Stimulated activated CD4-positive, alpha-beta T cell treated with anti-CD3 and anti-CD28 coated beads, Interleukin-4, amount 100 ng/mL, for 4 hours (primary cell): ENCODE measurements around the gene CHPT1.

ENCODE experiments used
- DNase-seq, 2 experiments: peaks; one replicate each; pipeline ENCODE4 v3.0.0-alpha.2; 2020

CHPT1 gene

DNA sequence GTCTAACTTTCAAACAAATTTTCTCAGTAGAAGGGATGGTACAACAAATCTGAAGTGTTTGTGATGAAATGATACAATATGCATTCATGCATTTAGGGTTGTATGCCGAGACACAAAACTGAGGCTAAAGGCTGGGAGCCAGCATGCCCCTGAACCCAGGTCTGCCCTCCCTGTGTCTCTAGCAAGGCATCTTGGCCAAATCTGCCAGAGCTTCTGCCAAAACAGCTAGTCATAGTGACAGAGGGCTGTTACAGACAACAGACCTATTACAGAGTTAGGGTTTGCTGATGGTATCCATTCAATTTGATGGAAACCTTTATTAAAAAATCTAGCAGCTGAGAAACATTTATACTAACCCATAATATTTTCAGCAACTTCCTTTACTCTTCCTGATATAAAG, 11.3 kb upstream of the CHPT1 start:
- DNase-seq = no peak

DNA sequence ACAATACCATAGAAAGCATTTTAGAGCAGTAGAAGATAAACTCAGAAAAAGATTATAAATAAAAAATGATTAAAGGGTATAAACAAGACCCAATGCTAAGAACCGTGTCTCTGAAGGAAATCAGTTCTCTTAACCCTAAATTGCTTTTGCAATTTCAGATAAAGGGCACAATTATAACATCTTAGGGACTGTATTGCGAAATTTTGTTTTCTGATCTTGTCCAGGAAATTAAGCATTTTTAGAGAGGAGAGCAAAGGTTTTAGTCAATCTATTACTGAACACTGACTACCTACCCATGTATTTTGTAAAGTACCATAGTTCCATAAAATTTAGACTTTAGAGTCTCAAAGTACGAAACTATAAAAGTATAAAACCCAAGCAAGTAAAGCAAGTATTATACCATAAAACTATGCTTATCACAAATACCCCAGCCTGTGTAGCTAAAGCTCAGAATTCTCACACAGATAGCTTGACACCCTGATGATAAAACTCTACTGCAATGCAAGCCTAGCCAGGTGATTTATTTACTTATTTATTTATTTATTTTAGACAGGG, 6.8 kb upstream of the CHPT1 start:
- DNase-seq = no peak

DNA sequence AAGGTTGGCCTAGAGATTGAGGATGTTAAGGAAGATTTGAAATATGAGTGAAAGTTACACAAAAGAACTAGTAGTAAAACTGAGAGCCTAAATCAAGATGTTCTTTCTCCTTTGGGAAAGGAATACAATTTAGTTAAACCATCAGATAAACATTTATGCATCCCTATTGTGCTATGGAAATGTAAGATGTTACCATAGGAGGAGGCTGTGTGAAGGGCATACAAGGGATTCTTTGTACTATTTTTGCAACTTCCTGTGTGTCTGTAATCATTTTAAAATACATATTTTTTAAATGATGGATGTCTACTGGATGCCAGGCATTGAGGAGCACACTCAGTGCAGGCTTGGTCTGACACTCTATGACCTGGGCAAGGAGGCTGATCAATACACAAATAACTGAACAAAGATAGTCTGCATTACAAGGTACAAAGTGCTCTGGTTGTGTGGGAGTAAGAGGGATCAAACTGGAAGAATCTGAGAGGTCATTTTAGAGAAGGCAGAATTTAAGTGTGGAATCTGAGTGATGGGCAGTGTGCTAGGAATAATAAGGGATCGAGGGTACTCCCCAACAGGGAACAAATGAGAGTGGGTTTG, 5.8 kb upstream of the CHPT1 start:
- no peak for DNase-seq

DNA sequence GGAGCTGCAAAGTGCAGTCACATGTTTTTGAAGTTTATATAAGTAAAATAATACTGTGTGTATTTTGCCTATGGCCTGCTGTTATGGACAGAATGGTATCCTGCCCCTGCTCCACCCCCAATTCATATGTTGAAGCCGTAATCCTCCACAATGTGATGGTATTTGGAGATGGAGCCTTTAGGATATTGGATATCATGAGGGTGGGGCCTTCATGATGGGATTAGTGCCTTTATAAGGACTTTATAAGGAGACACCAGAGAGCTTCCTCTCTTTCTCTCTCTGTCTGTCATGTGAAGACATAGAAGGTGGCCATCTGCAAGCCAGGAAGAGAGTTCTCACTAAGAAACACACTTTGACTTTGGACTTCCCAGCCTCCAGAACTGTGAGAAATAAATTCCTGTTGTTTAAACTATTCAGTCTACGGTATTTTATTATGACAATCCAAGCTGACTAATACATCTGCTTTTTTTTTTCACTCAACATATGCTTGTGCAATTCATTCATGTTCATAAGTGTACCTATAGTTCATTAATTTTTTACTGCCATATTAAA, 3.1 kb upstream of the CHPT1 start:
- no peak for DNase-seq

DNA sequence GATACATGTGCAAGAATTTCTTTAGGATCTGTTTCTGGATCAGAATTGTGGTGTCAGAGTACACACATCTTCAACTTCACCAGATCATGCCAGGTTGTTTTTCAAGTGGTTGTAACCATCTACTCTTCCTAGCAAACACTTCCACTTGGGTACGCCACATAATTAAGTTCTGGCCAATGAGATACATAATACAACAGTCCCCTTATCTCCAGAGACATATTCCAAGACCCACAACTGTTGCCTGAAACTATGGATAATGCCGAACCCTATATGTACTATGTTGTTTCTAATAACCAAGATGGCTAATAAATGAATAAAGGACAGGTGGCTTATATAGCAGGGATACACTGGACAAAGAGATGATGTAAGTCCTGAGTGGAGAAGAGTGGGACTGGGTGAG, 2.5 kb upstream of the CHPT1 start:
- no peak for DNase-seq

DNA sequence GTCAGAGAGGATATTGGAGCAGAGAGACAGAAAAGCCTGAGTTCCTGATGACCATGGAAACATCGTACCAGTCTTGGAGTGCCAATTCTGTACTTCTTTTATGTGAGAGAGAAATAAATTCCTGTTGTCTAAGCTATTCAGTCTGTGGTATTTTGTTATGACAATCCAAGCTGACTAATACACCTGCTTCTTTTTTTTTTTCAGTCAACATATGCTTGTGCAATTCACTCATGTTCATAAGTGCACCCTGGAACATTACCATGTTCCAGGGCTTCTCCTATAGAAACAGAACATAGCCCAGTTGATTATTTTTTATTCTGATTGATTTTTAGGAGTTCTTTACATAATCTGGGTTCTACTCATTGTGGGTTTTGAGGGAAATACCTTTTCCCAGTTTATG, 1.7 kb upstream of the CHPT1 start:
- DNase-seq = no peak

DNA sequence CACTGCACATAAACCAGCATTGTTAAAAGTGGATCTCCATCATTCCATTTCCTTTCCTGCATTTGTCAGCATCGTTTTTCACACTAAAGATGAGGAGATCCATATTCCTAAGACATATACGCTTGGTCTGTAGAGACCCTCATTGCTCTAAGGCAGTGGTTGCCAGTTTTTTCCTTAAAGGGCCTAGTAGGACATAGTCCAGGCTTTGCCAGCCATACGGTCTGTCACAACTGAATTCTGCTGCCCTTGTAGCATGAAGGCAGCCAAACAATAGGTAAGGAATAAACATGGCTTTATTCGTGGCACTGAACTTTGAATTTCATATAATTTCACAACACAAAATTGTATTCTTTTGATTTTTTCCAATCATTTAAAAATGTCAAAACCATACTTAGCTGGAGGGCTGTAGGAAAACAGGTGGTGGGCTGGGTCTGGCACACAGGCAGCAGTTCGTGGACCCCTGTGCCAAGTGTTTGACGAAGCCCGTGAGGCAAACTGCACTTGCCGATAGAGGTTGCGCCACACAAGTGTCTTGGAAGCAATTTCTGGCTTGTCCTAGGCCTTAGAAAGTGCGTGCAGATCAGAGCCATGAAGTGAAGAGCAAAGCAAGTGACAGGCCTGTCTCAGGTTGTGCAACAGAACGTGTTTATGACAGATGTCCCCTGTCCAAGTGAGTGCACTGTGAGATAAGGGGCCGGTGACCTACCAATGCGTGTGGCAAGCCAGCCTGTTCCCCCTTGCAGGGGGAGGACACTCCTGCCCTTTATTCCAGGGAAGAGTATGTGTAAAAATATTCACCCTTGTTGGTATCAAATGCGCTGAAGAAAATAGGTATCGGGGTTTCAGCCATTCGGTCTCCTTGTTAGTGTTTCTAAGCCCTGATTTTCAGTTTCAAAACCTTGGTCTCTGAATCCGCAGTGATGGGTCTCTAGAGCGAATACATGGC, 916 bp upstream of the CHPT1 start:
- no peak for DNase-seq

DNA sequence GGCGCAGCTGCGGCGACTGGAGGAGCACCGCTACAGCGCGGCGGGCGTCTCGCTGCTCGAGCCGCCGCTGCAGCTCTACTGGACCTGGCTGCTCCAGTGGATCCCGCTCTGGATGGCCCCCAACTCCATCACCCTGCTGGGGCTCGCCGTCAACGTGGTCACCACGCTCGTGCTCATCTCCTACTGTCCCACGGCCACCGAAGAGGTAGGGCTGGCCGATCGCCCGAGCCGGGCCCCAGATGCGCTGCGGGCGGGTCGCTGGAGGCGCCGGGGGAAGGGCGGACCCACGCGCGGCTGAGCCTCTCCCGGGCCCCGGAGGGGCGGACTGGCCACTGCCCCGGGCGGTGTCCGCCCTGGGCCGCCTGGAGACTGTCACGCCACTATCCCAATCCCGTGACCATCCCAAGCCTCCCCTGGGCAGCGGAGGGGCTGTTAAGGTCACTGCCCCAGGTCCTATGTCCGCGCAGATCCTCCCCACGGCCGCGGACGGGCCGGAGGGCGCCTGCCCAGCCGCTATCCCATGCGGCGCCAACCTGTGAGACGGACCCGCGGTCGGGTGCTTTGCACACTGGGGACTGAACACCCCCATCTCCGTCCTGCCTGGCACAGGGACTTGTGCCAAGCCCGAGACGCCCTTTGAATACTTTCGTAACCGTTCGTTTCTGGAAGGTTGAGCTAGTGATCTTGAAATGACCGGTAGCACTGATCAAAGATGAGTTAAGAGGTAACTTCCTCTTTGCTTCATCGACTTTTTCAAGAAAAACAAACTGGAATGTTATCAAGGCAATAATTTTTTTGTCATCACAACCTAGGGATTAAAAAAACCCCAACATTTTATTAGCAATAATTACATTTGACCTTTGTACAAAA, 725 bp downstream of the CHPT1 start:
- no peak for DNase-seq

DNA sequence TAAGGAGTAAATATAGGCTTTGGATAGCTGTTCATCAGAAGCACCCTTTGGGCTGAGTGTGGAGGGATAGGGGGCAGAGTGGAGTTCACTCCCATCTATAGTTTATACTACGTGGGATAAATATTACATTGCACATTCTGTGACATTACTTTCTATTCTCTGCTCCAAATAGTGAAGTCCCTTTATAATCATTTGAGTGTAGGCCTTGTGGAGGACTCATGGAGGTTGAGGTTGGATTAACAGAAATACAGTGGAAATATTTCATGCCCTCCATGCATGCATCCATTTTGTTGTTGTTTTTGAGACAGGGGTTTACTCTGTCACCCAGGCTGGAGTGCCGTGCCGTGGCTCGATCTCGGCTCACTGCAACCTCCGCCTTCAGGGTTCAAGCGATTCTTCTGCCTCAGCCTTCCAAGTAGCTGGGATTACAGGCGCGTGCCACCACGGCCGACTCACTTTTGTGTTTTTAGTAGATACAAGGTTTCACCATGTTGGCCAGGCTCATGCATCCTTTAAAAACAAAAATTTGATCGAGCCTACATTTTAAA, 1.4 kb downstream of the CHPT1 start:
- no peak for DNase-seq

DNA sequence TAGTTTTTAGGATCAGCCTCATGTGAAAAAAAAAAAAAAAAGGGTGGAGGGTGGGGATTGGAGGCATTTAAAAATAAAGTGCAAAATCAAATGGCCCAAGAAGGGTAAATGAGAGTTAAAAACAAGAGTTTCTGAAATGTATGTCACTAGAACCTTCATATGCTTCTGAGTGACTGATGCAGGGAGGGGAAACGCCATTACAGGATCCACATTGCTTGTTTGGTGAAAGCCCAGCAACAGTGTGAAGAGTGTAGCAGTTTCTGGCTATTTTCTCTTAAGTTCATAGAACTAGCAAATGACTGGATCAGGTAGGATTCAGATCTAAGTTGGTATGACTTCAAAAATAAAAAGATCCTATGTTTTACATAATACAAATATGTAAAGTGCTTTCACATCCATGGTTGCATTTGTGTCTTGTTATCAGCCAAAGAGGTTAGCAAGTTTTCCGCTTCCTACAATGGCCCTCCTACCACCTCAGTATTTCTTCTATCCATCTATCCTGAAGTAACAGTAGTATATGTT, 2.9 kb downstream of the CHPT1 start:
- DNase-seq = no peak

DNA sequence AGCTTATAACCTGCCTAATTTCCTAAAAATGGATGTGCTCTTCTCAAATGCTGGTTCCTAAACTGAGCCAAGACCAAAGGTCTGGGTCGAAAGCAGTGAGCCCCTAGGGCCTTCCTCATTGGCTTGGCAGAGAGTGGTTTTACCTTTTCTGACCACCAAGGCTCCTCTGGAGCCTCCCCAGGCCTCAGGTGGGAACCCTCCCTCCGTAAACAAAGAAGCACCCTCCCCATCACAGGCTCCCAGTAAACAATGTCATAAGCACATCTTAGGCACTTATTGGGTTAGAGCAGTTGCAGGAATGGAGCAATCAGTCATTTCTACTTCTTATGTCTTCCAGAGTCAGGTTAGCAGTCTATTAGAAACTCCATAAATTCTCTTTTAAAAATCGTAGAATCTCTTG, 6.0 kb downstream of the CHPT1 start:
- DNase-seq = no peak

DNA sequence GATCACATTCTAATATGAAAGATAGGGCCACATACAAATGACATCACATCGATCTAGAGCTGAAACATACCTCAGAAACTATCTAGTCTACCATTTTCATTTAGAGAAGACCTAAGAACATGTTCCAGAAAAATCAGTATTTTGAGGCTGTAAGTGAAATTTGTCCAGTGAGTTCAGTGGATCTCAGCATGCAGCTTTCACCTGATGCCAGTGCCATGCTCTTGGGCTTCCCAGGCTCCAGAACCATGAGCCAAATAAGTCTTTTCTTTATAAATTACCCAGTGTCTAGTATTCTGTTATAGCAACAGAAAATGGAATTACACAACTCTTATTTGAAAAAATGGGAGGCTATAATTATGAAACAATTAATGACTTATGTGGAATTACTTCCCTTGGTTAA, 9.0 kb downstream of the CHPT1 start:
- DNase-seq = no peak

DNA sequence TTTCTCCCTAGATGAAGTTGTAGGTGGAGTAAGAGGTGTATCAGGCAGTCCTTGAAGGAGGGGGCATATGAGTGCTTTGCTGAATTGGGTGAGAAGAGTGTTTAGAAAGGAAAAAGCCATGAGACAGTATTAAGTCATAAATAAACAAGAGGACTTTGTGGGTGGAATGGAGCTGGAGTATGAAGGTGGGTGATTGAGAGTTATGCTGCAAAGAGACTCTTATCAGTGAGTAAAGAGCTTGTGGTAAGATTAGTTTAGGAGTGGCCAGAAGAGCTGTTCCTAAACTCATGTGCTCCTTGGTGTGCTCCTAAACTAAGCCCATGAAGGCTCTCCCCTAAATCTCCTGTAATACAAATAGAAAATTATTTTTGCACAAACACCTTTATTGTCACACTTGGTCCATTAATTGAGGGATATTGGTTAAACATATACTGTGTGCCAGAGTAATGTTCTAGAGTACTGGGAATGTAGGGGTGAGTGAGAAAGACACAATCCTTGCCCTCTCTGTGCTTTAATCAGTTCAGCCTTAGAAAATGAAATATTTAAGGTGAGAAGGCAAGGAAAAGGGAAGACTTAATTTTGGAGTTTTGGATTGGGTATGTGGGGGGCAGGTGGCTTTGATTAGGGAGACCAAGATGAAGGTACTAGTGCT, 9.8 kb downstream of the CHPT1 start:
- DNase-seq = no peak

DNA sequence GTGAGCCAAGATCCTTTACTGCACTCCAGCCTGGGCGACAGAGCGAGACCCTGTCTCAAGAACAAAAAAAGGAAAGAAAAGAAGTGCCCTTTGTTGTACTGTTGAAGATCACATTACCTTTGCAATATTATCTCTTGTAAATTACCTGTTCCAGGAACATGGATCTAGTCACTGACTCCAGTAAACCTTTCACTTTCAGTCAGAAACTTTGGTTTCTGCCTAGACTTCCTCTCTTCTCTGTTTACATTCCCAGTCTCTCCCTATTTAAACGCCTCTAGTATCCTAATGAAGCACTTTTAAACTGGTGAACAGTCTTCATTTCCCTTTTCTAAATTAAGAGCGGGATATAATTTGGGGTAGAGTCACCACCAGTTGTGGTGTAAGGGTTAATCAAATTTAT, 12.8 kb downstream of the CHPT1 start:
- no peak for DNase-seq

DNA sequence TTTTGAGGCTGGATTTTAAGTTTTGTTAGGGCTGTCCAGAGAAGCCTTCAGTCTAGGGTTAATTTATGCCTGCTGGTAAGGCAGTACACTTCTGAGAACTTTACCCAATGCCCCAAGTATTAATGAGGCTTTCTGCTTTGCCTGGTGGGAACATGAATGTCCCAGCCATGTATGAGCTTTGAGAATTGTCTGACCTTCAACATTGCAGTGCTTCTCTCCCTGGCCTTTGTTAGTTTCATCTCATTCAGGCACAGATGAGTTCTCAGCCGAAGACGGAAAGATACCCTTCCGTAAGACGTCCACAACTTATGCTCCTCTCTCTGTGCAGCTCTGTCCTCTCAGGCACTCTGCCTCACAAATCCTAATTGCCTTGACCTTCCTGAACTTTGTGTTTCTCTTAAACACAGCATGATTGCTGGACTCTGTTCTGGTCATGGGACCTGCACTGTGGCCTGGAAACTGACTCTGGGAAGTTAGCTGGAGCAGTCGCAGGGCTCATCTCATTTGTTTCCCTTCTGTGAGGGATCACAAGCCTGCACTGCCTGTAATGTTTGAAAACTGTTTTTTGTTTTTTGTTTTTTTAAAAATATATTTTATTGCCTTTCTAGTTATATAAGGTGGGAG, 15.7 kb downstream of the CHPT1 start:
- no peak for DNase-seq

DNA sequence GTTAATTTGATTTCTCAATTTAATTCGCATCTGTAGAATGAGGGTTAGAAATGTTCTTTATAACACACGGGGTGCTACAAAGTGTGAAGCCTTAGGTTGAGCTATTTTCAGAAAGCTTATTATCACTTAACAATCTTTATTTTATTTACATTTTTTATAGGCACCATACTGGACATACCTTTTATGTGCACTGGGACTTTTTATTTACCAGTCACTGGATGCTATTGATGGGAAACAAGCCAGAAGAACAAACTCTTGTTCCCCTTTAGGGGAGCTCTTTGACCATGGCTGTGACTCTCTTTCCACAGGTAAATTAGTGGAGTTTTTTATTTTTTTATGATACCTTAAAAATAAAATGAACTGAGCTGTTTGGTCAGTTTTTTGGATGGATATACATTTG, 16.5 kb downstream of the CHPT1 start:
- no peak for DNase-seq

DNA sequence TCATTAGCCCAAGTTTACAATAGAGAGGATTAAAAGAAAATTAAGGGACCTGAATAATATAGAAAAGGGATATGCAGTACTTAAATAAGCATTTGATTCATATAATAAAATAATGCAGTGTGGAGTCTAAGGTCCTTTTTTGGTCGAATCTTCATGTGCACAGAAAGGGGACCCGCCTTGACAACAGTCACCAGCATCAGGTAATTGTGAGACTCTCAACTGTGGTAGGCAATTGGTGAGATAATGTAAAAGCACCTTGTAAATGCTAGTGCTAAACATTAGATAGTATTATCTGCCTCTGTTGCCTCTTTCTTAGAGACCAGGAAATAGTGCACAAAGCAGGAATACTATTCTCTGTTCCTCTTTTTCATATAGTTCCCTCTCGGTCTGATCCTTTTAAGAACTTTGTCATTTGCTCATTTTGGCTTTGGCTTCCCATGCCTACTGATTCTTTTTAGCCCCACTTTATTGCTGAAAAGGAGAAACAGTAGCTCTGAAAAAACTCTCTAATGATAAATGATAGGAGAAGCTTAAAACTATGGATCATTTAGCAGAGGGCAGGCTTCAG, 17.5 kb downstream of the CHPT1 start:
- DNase-seq = no peak

DNA sequence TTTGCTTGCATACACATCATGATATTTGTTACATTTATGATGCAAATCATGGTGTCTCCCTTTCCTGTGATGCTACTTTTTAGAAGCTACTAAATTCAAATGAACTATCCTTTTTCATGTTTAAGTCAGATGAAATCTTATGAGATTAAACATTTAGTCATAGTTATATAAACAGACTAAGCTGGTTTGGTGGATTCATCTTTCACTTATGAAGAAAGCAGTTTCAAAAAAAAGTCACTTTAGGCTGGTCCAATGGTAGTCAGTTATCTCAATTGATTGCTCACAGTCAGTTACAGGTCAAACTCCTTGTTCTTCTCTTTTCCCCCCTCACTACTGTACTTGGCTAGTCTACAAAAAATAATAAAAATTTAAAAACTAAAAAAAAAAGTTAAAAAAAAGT, 22.1 kb downstream of the CHPT1 start:
- no peak for DNase-seq

DNA sequence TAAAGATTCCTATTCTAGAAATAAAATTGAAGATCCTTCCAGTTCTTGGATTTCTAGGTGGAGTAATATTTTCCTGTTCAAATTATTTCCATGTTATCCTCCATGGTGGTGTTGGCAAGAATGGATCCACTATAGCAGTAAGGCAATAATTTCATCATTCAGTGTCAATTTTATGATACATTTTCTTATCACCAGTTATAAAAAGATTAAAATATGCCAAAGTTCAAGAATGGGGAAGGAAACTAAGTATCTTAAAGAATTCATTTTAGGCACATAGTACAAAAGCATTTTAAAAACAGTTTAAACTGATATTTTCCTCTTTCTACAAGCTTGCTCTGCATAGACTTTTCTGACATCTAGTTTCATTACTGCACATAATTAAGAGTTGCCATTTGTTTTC, 22.7 kb downstream of the CHPT1 start:
- no peak for DNase-seq

DNA sequence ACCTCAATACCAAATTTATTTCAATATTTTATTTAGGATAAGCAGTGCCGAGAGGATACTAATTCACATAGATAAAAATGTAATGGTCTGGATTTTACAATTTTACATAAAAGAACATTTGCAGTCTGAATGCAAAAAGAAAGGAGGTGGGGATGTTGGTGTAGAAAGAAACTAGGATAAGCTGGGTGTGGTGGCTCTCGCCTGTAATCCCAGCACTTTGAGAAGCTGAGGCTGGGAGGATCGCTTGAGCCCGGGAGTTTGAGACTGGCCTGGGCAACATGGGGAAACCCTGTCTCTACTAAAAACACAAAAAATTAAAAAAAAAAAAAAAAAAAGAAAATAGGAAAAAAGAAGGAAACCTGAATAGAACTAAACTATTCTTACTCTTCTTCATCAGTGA, 25.0 kb downstream of the CHPT1 start:
- no peak for DNase-seq

DNA sequence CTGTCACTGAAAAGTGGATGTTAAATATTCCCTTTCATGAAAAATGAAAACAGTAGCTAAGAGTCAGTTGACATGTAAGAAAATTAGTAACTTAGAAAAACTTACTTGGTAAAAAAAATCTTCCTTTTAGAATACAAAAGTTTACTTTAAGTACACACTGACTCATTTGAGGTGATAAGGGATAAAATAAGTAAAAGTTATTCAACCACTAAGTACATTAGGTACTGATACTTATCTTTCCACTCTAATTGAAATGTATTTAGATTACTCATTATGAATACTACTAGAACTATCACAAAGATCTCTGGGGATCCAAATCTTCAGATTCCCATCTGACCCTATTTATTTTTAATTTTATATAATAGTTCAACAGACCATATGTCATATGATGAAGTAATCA, 29.7 kb downstream of the CHPT1 start:
- DNase-seq = no peak
